Nephron progenitor cell (in vitro differentiated cells): ENCODE results near the gene UFSP2.

ENCODE experiments used
- DNase-seq: peaks from one replicate; pipeline ENCODE4 v3.0.0; 2021
- H3K27ac Mint-ChIP-seq: 2 replicates; pipeline ENCODE4 v1.8.0; 2021; ENCODE audit warnings: mild to moderate bottlenecking, moderate library complexity, mixed read lengths
- H3K27me3 Mint-ChIP-seq: 2 replicates; pipeline ENCODE4 v1.8.0; 2021; ENCODE audit warnings: mild to moderate bottlenecking, low read depth, mixed read lengths; ENCODE audit not compliant: poor library complexity
- H3K36me3 Mint-ChIP-seq: 2 replicates; pipeline ENCODE4 v1.8.0; 2021; ENCODE audit warnings: low read depth, mixed read lengths
- H3K4me1 Mint-ChIP-seq: 2 replicates; pipeline ENCODE4 v1.8.0; 2021; ENCODE audit warnings: mixed read lengths
- H3K4me3 Mint-ChIP-seq: 2 replicates; pipeline ENCODE4 v1.8.0; 2021; ENCODE audit warnings: mild to moderate bottlenecking, moderate library complexity, mixed read lengths
- H3K9me3 Mint-ChIP-seq: 2 replicates; pipeline ENCODE4 v1.8.0; 2021; ENCODE audit warnings: mild to moderate bottlenecking, moderate library complexity, mixed read lengths
- CTCF ChIP-seq: fragments of 200-600 bp; sonication (generic); IDR thresholded peaks from 2 replicates; pipeline ENCODE4 v1.5.0; 2021; ENCODE audit warnings: antibody characterized with exemption

UFSP2 gene

GRCh38 chr4:185441479-185441878, 15.7 kb upstream of the UFSP2 start:
- peaks cover 2% of the 10 kb centered on the region for H3K27me3 Mint-ChIP-seq
- TF ChIP-seq CTCF: no peak
- H3K4me3 Mint-ChIP-seq: no peak overlapping the region
- DNase-seq: no peak
- no peaks in the 10 kb centered on the region for H3K9me3 Mint-ChIP-seq
- H3K27ac Mint-ChIP-seq: no peak overlapping the region
- H3K36me3 Mint-ChIP-seq: no peaks in the 10 kb centered on the region
- no peaks in the 10 kb centered on the region for H3K4me1 Mint-ChIP-seq

- Mint-ChIP-seq H3K9me3 (no peaks in the 10 kb centered on the region), H3K4me1 (no peaks in the 10 kb centered on the region), H3K27me3 (peaks cover 2% of the 10 kb centered on the region), H3K27ac (no peak overlapping the region), H3K36me3 (no peaks in the 10 kb centered on the region), H3K4me3 (no peak overlapping the region)
- no peak for TF ChIP-seq CTCF
- no peak for DNase-seq
These were observed 12.0 kb upstream of the UFSP2 start for GRCh38 chr4:185437809-185438208.

GRCh38 chr4:185435466-185435865, 9.7 kb upstream of the UFSP2 start:
- Mint-ChIP-seq H3K4me1 (no peaks in the 10 kb centered on the region), H3K27me3 (no peaks in the 10 kb centered on the region), H3K27ac (no peak overlapping the region), H3K9me3 (no peaks in the 10 kb centered on the region), H3K36me3 (no peaks in the 10 kb centered on the region), H3K4me3 (no peak overlapping the region)
- DNase-seq: no peak
- no peak for TF ChIP-seq CTCF

- H3K27me3 Mint-ChIP-seq: no peaks in the 10 kb centered on the region
- H3K36me3 Mint-ChIP-seq: no peaks in the 10 kb centered on the region
- H3K27ac Mint-ChIP-seq: no peak overlapping the region
- TF ChIP-seq CTCF: no peak
- no peak overlapping the region for H3K4me3 Mint-ChIP-seq
- no peaks in the 10 kb centered on the region for H3K9me3 Mint-ChIP-seq
- peaks cover 6% of the 10 kb centered on the region for H3K4me1 Mint-ChIP-seq
- DNase-seq: no peak
These were observed 3.9 kb upstream of the UFSP2 start for GRCh38 chr4:185429660-185430059.

- Mint-ChIP-seq H3K27ac (no peak overlapping the region), H3K9me3 (no peaks in the 10 kb centered on the region), H3K4me1 (peaks cover 22% of the 10 kb centered on the region), H3K27me3 (no peaks in the 10 kb centered on the region), H3K36me3 (peaks cover under 1% of the 10 kb centered on the region), H3K4me3 (peak overlapping the region; percentile 43)
- TF ChIP-seq CTCF: no peak
- no peak for DNase-seq
These were observed 1.4 kb upstream of the UFSP2 start for GRCh38 chr4:185426960-185427688.

GRCh38 chr4:185424905-185425646, 688 bp downstream of the UFSP2 start:
- Mint-ChIP-seq H3K36me3 (peaks cover 12% of the 10 kb centered on the region), H3K27me3 (no peaks in the 10 kb centered on the region), H3K4me1 (peaks cover 32% of the 10 kb centered on the region), H3K4me3 (peak overlapping the region; percentile 90), H3K9me3 (no peaks in the 10 kb centered on the region), H3K27ac (peak overlapping the region; percentile 100)
- DNase-seq: no peak
- TF ChIP-seq CTCF: no peak
